HepG2 (cell line): Measurements from ENCODE around the gene PSKH1.

Experiments used
- FOXJ3 ChIP-seq: sonication (generic); formaldehyde crosslinking; IDR thresholded peaks from 2 replicates; pipeline ENCODE4 v1.4.0; 2020; ENCODE audit warnings: missing genetic modification reagents, mild to moderate bottlenecking, borderline replicate concordance
- FOXO1 ChIP-seq: sonication (generic); formaldehyde crosslinking; IDR thresholded peaks from 2 replicates; pipeline ENCODE4 v1.4.0; 2020; ENCODE audit warnings: missing genetic modification reagents
- PBX3 ChIP-seq: sonication (generic); formaldehyde crosslinking; IDR thresholded peaks from 2 replicates; pipeline ENCODE4 v1.8.1; 2023; ENCODE audit warnings: missing genetic modification reagents, inconsistent platforms, borderline replicate concordance
- POLR2A ChIP-seq, 2 experiments: IDR thresholded peaks; 2 replicates each; pipeline ENCODE4 v1.6.1; 2011; ENCODE audit warnings: low read depth in 2 of 2, low read length in 2 of 2, mild to moderate bottlenecking in 1 of 2, moderate library complexity in 1 of 2; ENCODE audit not compliant: insufficient read depth in 1 of 2
- POLR2G ChIP-seq: fragments of 200-400 bp; formaldehyde crosslinking; IDR thresholded peaks from 2 replicates; pipeline ENCODE4 v1.6.1; 2018; ENCODE audit warnings: mild to moderate bottlenecking, low read depth, low read length, moderate library complexity
- RFX5 ChIP-seq: IDR thresholded peaks from 2 replicates; pipeline ENCODE4 v1.6.1; 2011; ENCODE audit warnings: low read depth, low read length, improper control_type of control experiment
- SRSF9 ChIP-seq: fragments of 200-400 bp; formaldehyde crosslinking; IDR thresholded peaks from 2 replicates; pipeline ENCODE4 v1.6.1; 2018; ENCODE audit warnings: borderline replicate concordance, mild to moderate bottlenecking, low read depth, low read length; ENCODE audit not compliant: insufficient read depth, poor library complexity, severe bottlenecking
- TF ChIP-seq, protein P1 (sequence below): sonication (generic); formaldehyde crosslinking; IDR thresholded peaks from 2 replicates; pipeline ENCODE4 v1.4.0; 2020; ENCODE audit warnings: missing genetic modification reagents, mild to moderate bottlenecking, borderline replicate concordance
- TF ChIP-seq, protein P2 (sequence below): sonication (generic); formaldehyde crosslinking; IDR thresholded peaks from 2 replicates; pipeline ENCODE4 v1.5.0; 2020; ENCODE audit warnings: mild to moderate bottlenecking, missing genetic modification reagents, moderate library complexity
- TF ChIP-seq, protein P3 (sequence below), 2 experiments: IDR thresholded peaks; 2 replicates each; pipeline ENCODE4 v1.6.1; 2011 to 2012; ENCODE audit warnings: low read length in 2 of 2, borderline replicate concordance in 1 of 2, low read depth in 1 of 2, mild to moderate bottlenecking in 1 of 2, moderate library complexity in 1 of 2

GRCh38 chr16:67943256-67943618, 50.2 kb downstream of the PSKH1 start:
- TF ChIP-seq RFX5 (no peak), POLR2G (no peak), FOXO1 (CRISPR knock-in tag) (peak; percentile 42; the same call in 1 of the 2 replicates), SRSF9 (no peak), POLR2A (IDR thresholded peaks at IDR 0.05; ENCODE audit: insufficient read depth in 1 of 2, low read depth in 2 of 2, low read length in 2 of 2) (no peak), PBX3 (CRISPR knock-in tag) (no peak), FOXJ3 (CRISPR knock-in tag) (no peak)
- TF ChIP-seq, protein P1, sequence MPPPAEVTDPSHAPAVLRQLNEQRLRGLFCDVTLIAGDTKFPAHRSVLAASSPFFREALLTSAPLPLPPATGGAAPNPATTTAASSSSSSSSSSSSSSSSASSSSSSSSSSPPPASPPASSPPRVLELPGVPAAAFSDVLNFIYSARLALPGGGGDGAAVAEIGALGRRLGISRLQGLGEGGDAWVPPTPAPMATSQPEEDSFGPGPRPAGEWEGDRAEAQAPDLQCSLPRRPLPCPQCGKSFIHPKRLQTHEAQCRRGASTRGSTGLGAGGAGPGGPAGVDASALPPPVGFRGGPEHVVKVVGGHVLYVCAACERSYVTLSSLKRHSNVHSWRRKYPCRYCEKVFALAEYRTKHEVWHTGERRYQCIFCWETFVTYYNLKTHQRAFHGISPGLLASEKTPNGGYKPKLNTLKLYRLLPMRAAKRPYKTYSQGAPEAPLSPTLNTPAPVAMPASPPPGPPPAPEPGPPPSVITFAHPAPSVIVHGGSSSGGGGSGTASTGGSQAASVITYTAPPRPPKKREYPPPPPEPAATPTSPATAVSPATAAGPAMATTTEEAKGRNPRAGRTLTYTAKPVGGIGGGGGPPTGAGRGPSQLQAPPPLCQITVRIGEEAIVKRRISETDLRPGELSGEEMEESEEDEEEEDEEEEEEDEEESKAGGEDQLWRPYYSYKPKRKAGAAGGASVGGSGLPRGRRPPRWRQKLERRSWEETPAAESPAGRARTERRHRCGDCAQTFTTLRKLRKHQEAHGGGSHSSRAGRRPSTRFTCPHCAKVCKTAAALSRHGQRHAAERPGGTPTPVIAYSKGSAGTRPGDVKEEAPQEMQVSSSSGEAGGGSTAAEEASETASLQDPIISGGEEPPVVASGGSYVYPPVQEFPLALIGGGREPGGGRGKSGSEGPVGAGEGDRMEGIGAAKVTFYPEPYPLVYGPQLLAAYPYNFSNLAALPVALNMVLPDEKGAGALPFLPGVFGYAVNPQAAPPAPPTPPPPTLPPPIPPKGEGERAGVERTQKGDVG (CRISPR knock-in tag): no peak
- TF ChIP-seq, protein P2, sequence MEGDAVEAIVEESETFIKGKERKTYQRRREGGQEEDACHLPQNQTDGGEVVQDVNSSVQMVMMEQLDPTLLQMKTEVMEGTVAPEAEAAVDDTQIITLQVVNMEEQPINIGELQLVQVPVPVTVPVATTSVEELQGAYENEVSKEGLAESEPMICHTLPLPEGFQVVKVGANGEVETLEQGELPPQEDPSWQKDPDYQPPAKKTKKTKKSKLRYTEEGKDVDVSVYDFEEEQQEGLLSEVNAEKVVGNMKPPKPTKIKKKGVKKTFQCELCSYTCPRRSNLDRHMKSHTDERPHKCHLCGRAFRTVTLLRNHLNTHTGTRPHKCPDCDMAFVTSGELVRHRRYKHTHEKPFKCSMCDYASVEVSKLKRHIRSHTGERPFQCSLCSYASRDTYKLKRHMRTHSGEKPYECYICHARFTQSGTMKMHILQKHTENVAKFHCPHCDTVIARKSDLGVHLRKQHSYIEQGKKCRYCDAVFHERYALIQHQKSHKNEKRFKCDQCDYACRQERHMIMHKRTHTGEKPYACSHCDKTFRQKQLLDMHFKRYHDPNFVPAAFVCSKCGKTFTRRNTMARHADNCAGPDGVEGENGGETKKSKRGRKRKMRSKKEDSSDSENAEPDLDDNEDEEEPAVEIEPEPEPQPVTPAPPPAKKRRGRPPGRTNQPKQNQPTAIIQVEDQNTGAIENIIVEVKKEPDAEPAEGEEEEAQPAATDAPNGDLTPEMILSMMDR (CRISPR knock-in tag): no peak; the same call in 1 of the 2 replicates
- TF ChIP-seq, protein P3, sequence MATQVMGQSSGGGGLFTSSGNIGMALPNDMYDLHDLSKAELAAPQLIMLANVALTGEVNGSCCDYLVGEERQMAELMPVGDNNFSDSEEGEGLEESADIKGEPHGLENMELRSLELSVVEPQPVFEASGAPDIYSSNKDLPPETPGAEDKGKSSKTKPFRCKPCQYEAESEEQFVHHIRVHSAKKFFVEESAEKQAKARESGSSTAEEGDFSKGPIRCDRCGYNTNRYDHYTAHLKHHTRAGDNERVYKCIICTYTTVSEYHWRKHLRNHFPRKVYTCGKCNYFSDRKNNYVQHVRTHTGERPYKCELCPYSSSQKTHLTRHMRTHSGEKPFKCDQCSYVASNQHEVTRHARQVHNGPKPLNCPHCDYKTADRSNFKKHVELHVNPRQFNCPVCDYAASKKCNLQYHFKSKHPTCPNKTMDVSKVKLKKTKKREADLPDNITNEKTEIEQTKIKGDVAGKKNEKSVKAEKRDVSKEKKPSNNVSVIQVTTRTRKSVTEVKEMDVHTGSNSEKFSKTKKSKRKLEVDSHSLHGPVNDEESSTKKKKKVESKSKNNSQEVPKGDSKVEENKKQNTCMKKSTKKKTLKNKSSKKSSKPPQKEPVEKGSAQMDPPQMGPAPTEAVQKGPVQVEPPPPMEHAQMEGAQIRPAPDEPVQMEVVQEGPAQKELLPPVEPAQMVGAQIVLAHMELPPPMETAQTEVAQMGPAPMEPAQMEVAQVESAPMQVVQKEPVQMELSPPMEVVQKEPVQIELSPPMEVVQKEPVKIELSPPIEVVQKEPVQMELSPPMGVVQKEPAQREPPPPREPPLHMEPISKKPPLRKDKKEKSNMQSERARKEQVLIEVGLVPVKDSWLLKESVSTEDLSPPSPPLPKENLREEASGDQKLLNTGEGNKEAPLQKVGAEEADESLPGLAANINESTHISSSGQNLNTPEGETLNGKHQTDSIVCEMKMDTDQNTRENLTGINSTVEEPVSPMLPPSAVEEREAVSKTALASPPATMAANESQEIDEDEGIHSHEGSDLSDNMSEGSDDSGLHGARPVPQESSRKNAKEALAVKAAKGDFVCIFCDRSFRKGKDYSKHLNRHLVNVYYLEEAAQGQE (IDR thresholded peaks at IDR 0.05; ENCODE audit: borderline replicate concordance in 1 of 2, low read depth in 1 of 2, low read length in 2 of 2): peak in 1 of 2 experiments; percentile 80; a peak in 2 of 4 replicates
